GM18505 (cell line): ENCODE results near the gene AP5M1.
"Not testable (repeated sequence)": the region's sequence is repeated elsewhere in the genome, so short reads cannot be mapped to it uniquely, and the experiment has no call there.

Experiments
- ATAC-seq: cut with Tn5 transposase; IDR thresholded peaks from one replicate; pipeline ENCODE4 v1.9.1; 2021; ENCODE audit not compliant: unreplicated experiment
- POLR2A ChIP-seq: IDR thresholded peaks from 4 replicates; pipeline ENCODE4 v1.6.1; 2011; ENCODE audit warnings: borderline replicate concordance; ENCODE audit not compliant: insufficient read depth, insufficient read length; ENCODE audit errors: extremely low read depth

The AP5M1 gene

GRCh38 chr14:57268161-57269069, at the start of gene AP5M1, which contains the start of gene EXOC5:
AP5M1 (plus strand) TSS chr14:57268971; CDS start chr14:57269315, 344 bp downstream.
EXOC5 (minus strand) TSS chr14:57268905; CDS start chr14:57268648, 257 bp downstream.
- ATAC-seq = peak; percentile 87

GRCh38 chr14:57221931-57222330, 46.8 kb upstream of the AP5M1 start:
- ATAC-seq = no peak
- no peak for TF ChIP-seq POLR2A

More at GRCh38 chr14:57268161-57269069, at the start of gene AP5M1, which contains the start of gene EXOC5:
- TF ChIP-seq POLR2A = peak; percentile 38

DNA sequence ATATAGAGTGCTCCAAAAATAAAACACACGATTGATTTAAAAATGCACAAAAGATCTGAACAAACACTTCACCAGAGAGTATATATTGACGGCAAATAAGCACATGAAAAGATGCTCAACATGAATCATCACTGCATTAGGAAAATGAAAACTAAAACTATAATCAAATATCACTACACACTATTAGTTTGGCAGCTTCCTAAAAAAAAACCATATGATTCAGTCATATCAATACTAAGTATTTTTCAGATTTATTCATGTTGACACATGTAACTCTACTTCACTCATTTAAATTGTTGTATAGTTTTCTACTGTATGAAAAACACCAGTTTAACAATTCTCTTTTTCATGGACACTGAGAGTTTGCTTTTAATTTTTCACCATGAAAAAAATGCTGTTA, 41.7 kb upstream of the AP5M1 start:
- no peak for TF ChIP-seq POLR2A
- ATAC-seq = no peak

DNA sequence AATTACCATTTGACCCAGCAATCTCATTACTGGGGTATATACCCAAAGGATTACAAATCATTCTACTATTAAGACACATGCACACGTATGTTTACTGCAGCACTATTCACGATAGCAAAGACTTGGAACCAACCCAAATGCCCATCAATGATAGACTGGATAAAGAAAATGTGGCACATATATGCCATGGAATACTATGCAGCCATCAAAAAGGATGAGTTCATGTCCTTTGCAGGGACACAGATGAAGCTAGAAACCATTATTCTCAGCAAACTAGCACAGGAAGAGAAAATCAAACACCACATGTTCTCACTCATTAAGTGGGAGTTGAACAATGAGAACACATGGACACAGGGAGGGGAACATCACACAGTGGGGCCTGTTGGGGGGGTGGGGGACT, 40.5 kb upstream of the AP5M1 start:
- not testable (repeated sequence) for ATAC-seq

GRCh38 chr14:57232006-57232405, 36.8 kb upstream of the AP5M1 start:
- no peak for ATAC-seq
- TF ChIP-seq POLR2A = no peak

GRCh38 chr14:57240115-57240514, 28.7 kb upstream of the AP5M1 start:
- not testable (repeated sequence) for ATAC-seq

DNA sequence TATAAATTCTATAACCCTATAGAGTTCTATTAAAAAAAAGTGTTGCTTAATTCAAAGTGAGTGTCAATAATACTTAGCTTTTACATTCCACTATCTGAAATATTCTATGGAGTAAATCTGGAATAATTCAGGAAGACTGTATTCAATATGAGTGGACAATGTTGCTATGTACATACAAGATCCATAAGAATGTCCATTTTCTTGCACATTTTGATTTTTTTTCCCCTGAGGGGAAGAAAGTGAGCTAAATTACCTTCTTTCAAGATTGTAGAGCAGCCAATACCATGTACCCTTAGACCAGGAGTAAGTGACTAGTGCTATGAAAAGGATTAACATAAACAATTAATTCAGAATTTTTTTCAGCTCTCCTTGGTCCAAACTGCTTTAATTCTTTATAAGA, 25.5 kb upstream of the AP5M1 start:
- no peak for TF ChIP-seq POLR2A
- no peak for ATAC-seq

DNA sequence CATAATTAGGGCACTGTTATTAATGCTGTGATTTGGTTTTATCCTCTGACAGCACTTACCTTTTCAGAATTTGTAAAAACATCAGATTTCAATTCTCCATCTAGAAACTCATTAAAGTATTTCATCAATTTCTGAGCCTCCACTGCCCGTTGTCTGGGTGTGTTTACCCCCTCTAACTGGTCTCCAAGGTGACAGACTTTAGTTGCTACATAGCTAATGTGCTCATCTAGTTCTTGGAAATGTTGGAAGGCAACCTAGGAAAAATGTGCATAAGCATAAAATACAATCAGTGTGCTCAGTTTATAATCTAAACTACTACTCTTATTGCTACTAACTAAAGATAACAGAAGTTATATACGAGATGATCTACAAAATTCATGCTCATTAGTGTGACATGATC, 24.7 kb upstream of the AP5M1 start:
- TF ChIP-seq POLR2A = no peak
- no peak for ATAC-seq

GRCh38 chr14:57245941-57246340, 22.8 kb upstream of the AP5M1 start:
- TF ChIP-seq POLR2A = no peak
- ATAC-seq = no peak

DNA sequence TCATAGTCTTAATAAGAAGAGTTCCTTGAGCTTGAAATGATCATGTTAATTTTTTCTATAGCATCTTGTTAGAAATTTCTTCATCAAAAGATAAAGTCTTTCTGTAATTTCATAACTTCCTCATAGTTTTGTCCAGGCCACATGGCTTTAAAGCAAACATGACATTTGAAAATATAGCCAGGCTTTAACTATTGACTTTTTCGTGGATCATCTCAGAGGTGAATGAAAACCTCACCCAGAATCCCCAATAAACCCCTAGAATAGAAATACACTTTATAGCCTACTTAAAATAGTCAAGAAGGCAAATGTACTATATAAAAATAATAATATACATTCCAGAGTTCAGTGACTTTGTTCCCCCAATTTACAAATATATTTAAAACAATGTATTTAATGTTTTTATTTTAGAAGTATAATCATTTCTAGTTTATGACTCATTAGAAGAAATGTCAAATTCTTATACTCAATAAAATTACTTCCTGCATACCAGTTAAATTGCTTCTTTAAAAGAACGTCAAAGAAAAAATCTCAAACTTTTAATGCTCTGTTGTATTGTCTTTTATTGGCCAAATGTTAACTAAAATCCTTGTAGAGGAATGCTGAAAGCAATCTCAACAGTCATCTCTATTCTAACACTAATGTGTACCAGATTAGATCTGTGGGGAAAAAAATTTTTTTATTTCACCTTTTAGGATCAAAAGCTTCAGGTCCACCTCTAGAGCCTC, 21.7 kb upstream of the AP5M1 start:
- ATAC-seq = no peak
- TF ChIP-seq POLR2A = no peak

- peak; percentile 73 for ATAC-seq
- TF ChIP-seq POLR2A = no peak
These were observed 13.9 kb upstream of the AP5M1 start for GRCh38 chr14:57254884-57255283.

GRCh38 chr14:57258221-57258620, 10.6 kb upstream of the AP5M1 start:
- ATAC-seq = not testable (repeated sequence)

DNA sequence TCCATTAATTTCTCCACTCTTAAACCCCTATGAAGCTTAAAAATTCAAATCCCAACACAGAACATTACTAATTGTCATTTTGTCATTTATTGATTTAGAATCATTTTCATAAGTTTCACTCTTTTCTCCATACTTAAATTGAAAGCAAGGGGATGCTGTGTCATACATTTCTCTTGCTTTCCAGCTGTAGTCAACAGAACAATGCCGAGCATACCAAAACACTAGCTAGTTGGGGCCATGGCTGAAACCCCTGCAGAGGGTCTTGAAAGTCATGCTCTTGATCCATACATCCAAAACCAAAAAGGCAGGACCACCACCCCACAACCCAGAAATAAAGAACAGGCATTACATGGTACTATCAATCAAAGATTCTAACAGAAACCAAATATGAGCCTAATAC, 9.1 kb upstream of the AP5M1 start:
- no peak for ATAC-seq
- TF ChIP-seq POLR2A = no peak

GRCh38 chr14:57261604-57262003, 7.2 kb upstream of the AP5M1 start:
- ATAC-seq = no peak
- no peak for TF ChIP-seq POLR2A
